PC-3 (cell line): ENCODE measurements around the gene RAB31.

Experiments used
- CTCF ChIP-seq: fragments of 300-600 bp; sonication (generic); conservative IDR thresholded peaks from 2 replicates; pipeline ENCODE4 v1.5.1; 2017; ENCODE audit warnings: antibody characterized with exemption, low read depth, mild to moderate bottlenecking, low read length
- EZH2 ChIP-seq: fragments of 300-600 bp; sonication (generic); IDR thresholded peaks from one replicate; pipeline ENCODE4 v1.6.1; 2017; ENCODE audit warnings: antibody characterized with exemption, mild to moderate bottlenecking, low read length; ENCODE audit not compliant: unreplicated experiment
- EZH2phosphoT487 ChIP-seq: fragments of 300-600 bp; sonication (generic); IDR thresholded peaks from 2 replicates; pipeline ENCODE4 v1.6.1; 2018; ENCODE audit warnings: mild to moderate bottlenecking, antibody characterized with exemption, low read length, borderline replicate concordance

DNA sequence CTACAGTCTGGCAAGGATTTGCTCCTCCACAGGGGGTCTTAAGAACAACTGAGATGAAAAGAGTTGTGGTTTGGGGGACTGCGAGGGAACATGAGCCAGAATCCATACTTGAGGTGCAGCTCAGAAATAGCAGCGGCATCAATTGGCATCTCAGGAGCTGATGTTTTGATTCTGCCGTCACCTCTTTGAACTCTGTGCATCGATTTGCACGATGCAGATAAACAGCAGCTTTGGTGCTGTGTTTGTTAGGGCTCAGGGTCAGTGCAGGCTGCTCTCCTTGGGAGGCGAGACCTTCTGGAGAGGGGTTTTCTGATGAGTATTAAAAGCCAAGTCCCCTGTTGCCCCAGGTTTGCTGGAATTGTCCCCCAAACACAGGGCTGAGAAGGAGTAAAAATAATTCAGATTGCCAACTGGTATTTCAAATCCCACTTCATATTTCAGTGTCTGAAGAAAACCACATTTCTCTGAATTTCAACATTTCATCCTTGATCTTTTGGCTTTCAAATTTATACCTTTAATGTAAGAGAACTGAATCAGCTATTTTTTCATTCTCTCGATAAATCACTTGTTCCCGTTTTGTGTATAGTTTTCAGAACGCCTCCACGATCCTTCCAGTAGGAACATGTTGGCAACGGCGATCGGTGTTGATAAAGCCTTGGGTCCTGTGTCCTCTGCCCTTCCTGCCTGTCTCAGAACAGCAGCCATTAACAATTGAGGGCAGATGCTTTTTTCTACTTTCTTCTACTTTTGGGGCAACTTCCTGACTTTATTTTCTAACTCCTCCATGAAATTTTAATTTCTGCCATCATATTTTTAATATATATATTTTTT lies 65.0 kb downstream of the RAB31 start:
- TF ChIP-seq CTCF: no peak
- TF ChIP-seq EZH2: no peak
- TF ChIP-seq EZH2phosphoT487: no peak
